GM11168 (cell line): ENCODE results near the gene CDYL.

Experiments used
- in situ Hi-C: fragments of 300-500 bp; cut with MboI; formaldehyde crosslinking; loops from one replicate; pipeline ENCODE4 v1.12.0; 2022; ENCODE audit warnings: low sequenced_read_pairs; ENCODE audit not compliant: unreplicated experiment

Gene CDYL

GRCh38 chr6:4902363-4902762, 126.2 kb downstream of the CDYL start:
- in situ Hi-C loops: no loop called here

DNA sequence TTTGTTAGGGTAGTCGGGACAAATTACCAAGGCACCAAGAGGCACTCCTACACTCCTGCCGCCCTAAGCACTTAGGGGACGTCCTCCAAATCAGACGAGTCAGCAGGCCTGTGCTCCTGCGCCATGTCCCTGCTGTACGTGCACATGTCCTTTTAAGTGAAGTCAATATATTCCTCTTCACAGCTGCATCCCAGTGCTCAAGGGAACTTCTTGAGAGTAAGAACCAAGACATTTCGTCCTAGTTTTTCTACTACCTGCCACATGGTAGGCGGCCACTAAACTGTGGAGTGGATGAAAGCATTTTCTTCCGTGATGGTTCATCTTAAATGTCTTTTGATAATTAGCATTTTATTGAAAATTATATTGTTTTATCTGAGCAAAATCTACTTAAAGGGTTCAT, 126.9 kb downstream of the CDYL start:
- in situ Hi-C loops: no loop called here

GRCh38 chr6:4903751-4904370, 127.7 kb downstream of the CDYL start:
- in situ Hi-C loops: no loop called here

DNA sequence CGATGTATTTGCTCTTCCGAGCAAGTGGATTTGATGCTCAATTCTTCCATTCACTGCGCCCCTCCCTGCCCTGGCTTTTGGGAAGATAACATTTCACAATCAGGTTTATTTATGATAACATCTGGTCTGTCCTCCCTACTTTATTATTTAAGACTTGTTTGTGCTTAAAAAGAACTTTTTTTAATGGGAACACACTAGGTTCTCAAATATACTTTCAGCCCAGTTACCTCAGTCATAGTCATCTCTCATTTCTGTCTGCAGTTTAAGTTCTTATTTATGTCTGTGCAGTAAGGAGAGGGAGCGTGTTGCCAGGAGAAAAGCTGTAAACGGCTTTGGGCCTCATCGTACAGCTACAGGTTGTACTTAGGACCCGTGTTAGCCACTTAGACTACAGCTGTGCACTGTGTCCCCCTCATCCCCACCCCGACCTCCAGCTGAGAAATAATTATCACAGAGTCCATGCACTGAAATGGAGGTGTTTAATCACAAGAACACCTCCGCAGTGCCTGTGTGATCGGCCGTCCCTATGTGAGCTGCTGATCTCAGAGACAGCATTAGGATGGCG, 128.3 kb downstream of the CDYL start:
- in situ Hi-C loops: no loop called here

DNA sequence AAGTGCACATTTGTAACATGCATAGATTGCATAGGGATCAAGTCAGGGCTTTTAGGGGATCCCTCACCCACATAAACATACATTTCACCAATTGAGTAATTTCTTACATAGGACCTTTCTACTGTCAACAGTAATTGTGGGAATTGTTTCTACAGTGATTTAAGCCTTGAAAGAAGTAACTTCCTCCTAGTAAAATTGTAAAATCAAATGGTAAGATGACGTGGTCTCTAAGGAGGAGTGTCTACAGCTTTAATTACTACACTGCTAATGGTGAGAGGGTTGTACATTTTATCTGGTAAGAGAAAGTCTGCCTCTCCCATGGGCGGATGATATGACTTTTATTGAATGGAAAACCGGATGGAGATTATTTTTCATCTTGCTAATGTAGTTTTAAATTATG, 129.6 kb downstream of the CDYL start:
- in situ Hi-C loops: no loop called here

DNA sequence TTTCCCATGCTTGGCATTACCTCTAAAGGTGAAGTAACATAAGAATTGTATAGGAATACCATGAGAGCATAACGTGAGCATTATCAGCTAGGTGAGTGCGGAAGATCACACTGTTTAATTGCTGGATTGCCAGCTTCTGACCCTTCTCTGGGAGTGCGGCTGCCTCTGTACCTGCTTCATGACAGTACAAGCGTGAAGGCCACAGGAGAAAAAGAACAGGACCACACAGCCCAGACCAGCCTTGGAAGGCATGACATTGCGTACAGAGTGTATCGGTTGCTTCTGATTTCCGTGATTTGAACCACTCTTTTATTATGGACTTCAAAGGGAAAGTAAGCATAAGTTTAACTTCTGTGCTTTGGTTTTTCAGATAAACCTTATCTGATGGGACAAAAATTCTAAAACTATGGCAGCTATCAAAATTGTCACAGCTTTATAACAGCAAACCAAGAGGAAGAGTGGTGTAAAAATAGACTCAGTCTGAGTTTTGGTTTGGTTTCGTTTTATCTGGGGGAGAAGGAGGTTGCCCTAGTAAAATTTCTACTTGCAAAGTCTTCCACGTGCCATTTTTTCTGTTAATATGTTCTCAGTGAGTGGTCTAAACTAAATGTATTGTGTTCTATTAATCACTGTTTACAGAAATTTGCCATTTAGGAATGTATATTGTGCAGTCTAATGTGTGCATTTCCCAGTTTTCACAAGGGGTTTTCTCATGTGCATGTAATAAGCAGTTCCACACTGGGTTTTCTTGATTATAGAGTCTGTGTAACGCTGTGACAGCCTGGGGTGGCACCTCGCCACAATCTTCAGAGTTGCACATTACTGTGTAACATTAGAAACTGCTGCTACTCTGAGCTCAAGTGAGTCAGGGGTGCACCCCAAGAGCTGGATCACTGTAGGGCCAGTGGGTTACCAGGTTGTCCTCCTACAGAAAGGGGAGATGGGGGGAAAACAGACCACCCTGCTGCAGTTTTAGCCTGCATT, 130.4 kb downstream of the CDYL start:
- in situ Hi-C loops: no loop called here

- in situ Hi-C loops: no loop called here
These were observed 131.4 kb downstream of the CDYL start for GRCh38 chr6:4907602-4908001.

DNA sequence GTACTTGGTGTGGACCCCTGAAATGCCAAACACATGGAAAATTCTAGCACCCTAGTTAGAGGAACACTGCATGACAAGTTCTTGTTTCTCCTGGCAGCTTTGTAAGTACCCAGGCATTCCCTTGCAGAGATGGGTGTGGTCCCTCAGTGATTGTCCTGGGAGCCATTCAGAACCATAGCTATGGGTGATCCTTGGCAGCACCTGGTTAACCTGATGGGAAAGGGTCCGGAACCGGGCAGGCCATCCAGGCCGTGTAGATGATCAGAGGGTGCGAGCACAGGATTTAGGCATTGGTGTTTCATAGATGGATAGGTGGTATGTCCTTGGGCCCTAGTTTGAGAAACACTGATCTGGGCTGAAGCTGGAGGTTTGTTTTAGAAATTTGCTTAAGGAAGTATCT, 131.9 kb downstream of the CDYL start:
- in situ Hi-C loops: no loop called here

- in situ Hi-C loops: no loop called here
These were observed 133.0 kb downstream of the CDYL start for GRCh38 chr6:4909063-4909706.

- in situ Hi-C loops: no loop called here
These were observed 134.0 kb downstream of the CDYL start for GRCh38 chr6:4910037-4910760.

DNA sequence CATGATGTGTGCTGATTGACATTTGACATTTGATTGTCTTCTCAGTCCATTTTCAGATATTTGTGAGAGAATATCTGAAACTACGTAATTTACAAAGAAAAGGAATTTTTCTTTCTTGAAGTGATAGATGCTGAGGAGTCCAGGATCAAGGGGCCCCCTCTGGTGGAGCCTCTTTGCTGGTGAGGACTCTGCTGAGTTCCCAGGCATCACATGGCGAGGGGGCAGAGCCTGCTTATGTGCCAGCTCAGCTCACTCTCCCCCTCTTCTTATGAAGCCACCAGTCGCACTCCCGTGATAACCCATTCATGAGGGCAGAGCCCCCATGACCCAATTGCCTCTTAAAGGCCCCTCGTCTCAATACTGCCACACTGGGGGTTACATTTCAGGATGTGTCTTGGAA, 136.4 kb downstream of the CDYL start:
- in situ Hi-C loops: no loop called here

DNA sequence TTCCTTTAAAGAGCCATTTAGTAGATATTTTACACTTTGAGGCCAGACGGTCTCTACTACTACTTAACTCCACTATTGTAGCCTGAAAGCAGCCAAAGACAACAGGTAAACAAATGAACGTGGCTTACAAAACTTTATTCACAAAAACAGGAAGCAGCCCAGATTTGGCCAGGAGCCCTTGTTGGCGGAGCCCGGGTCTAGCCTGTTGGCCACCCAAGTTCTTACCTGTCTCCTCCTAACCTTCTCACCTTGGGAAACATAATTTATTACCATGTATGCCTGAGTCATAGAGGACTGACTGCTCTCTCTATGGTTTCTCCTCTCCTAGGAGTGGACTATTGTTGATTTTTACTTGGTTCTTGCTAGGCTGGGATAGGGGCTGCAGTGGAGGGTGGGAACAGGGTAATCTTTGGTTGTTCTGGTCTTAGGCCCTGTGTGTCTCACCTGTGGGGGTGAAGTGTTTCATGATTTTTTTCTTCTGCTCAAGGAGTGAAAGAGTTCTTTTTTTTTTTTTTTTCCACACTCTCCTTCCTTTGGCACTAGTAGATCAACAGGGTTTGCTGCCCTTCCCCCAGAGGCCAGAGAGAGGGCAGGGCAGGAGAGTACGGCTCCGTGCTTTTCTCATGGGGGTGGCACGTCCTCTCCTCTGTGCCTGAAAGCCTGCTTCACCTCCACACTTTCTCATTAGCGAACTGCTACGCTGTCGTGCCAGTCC, 137.7 kb downstream of the CDYL start:
- in situ Hi-C loops: no loop called here

- in situ Hi-C loops: no loop called here
These were observed 138.4 kb downstream of the CDYL start for GRCh38 chr6:4914420-4915159.

- in situ Hi-C loops: no loop called here
These were observed 140.9 kb downstream of the CDYL start for GRCh38 chr6:4916954-4917561.

DNA sequence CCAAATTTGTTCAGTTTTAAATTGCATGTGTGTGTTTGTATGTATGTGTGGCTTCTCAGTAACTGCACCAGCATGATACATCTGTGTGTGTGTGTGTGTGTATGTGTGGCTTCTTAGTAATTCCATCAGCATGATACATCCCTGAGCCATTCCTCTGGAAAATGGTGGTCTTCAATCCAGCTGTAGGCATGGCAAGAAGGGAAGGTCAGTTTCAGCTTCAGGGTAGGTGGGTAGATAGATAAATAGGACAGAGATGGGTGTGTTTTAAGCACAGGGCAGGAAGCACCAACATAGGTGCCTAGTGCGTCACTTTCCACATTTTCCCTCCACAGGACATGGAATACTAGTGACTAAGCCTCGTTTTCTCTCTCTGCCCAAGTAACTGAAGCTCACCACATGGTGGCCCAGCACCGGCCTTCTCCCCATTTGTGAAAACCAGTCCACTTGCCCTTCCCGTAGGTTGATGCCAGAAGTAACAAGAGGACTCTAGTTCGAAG, 144.8 kb downstream of the CDYL start:
- in situ Hi-C loops: no loop called here

- in situ Hi-C loops: no loop called here
These were observed 146.4 kb downstream of the CDYL start for GRCh38 chr6:4922488-4923037.

- in situ Hi-C loops: no loop called here
These were observed 146.9 kb downstream of the CDYL start for GRCh38 chr6:4923081-4923480.

DNA sequence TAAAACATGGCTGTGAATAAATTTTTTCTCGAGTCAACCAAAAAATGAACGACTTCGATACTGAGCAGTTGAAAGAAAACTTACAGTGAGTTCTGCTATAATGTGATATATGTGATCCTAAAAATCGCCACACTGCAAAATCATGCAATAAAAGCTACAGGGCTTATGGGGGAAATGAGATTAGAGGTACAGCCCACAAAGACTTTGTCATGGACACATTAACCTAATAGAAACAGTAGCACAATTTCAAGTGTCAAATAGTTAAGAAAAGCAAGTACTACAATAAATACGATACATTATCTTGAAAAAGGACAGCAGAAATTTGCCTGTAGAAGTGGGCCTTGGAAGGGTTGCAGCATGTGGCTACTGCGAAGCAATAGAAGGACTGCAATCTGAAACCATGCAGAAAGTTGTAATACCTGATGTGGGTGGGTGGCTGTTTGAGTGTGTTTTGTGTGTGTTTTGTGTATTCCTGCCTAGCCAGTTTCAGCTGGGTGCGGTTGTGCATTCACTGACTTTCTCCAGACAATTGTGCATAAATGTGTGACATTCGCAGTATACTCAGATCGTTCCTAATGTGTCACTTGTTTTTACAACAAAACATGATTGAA, 148.6 kb downstream of the CDYL start:
- in situ Hi-C loops: no loop called here
